Neural cell (in vitro differentiated cells): Measurements from ENCODE around the gene LMO4. TPM values are rescaled to one million over a fixed set of nuclear protein-coding genes. Genes with fewer than 3 reads are reported as not detected.
A peak's percentile ranks its signal among the peaks of the same experiment; 100 is the strongest.

Source experiments
- H2AFZ ChIP-seq: fragments of 200-600, 300-800 bp; sonication (generic), shearing (Covaris generic); 2 replicates; pipeline ENCODE4 v1.6.0; 2014; ENCODE audit warnings: low read depth, mild to moderate bottlenecking, antibody characterized with exemption, low read length, moderate library complexity
- H3F3A ChIP-seq: fragments of 200-600 bp; shearing (Covaris generic); 2 replicates; pipeline ENCODE4 v1.6.1; 2016; ENCODE audit warnings: mild to moderate bottlenecking, moderate library complexity, mixed read lengths, antibody characterized with exemption, low read length; ENCODE audit not compliant: insufficient read depth, poor library complexity, severe bottlenecking
- H3K27ac ChIP-seq: fragments of 200-600, 300-800 bp; sonication (generic), shearing (Covaris generic); 2 replicates; pipeline ENCODE4 v1.5.1; 2014; ENCODE audit warnings: mild to moderate bottlenecking, low read length, moderate library complexity
- H3K27me3 ChIP-seq: fragments of 300-800, 200-600 bp; sonication (generic), shearing (Covaris generic); 2 replicates; pipeline ENCODE4 v1.6.0; 2014; ENCODE audit warnings: mild to moderate bottlenecking, low read depth, low read length, moderate library complexity; ENCODE audit not compliant: insufficient read depth
- H3K36me3 ChIP-seq: fragments of 300-800, 200-600 bp; sonication (generic), shearing (Covaris generic); 2 replicates; pipeline ENCODE4 v1.5.1; 2014; ENCODE audit warnings: mild to moderate bottlenecking, antibody characterized with exemption, low read length, moderate library complexity; ENCODE audit not compliant: insufficient read depth
- H3K4me2 ChIP-seq: fragments of 300-800, 200-600 bp; sonication (generic), shearing (Covaris generic); 2 replicates; pipeline ENCODE4 v1.6.0; 2014; ENCODE audit warnings: mild to moderate bottlenecking, low read length
- H3K4me3 ChIP-seq: fragments of 300-800, 200-600 bp; sonication (generic), shearing (Covaris generic); 2 replicates; pipeline ENCODE4 v1.5.1; 2014; ENCODE audit warnings: mild to moderate bottlenecking, low read length, moderate library complexity
- H3K79me2 ChIP-seq: fragments of 200-600 bp; shearing (Covaris generic); replicated peaks from 2 replicates; pipeline ENCODE4 v1.6.0; 2014; ENCODE audit warnings: mild to moderate bottlenecking, low read length, moderate library complexity; ENCODE audit not compliant: insufficient read depth
- H3K9ac ChIP-seq: fragments of 300-800, 200-600 bp; sonication (generic), shearing (Covaris generic); 2 replicates; pipeline ENCODE4 v1.6.1; 2016; ENCODE audit warnings: mild to moderate bottlenecking, low read length, mixed read lengths
- H3K9me2 ChIP-seq: fragments of 200-600 bp; shearing (Covaris generic); 2 replicates; pipeline ENCODE4 v1.6.1; 2016; ENCODE audit warnings: mild to moderate bottlenecking, low read length, mixed read lengths; ENCODE audit not compliant: insufficient read depth
- H3K9me3 ChIP-seq: fragments of 200-600, 300-800 bp; sonication (generic), shearing (Covaris generic); 2 replicates; pipeline ENCODE4 v1.6.1; 2016; ENCODE audit warnings: mild to moderate bottlenecking, mixed run types, low read length, moderate library complexity, mixed read lengths
- H4K20me1 ChIP-seq: fragments of 200-600 bp; shearing (Covaris generic); 2 replicates; pipeline ENCODE4 v1.6.1; 2016; ENCODE audit warnings: mild to moderate bottlenecking, mixed run types; ENCODE audit not compliant: insufficient read depth
- EP300 ChIP-seq: fragments of 450-650 bp; conservative IDR thresholded peaks from 2 replicates; pipeline ENCODE4 v1.6.1; 2014; ENCODE audit warnings: antibody characterized with exemption, mild to moderate bottlenecking, moderate library complexity; ENCODE audit not compliant: poor library complexity, severe bottlenecking
- EZH2 ChIP-seq: fragments of 200-600, 300-800 bp; shearing (Covaris generic), sonication (generic); IDR thresholded peaks from 2 replicates; pipeline ENCODE4 v1.6.1; 2014; ENCODE audit warnings: antibody characterized with exemption, low read length, borderline replicate concordance, mild to moderate bottlenecking; ENCODE audit not compliant: insufficient read depth, poor library complexity, severe bottlenecking
- MXI1 ChIP-seq: fragments of 450-650 bp; conservative IDR thresholded peaks from 2 replicates; pipeline ENCODE4 v1.6.1; 2014; ENCODE audit warnings: antibody characterized with exemption, mild to moderate bottlenecking; ENCODE audit not compliant: poor library complexity, severe bottlenecking
- POLR2AphosphoS5 ChIP-seq: IDR thresholded peaks from 2 replicates; pipeline ENCODE4 v1.6.1; 2012
- RAD21 ChIP-seq: fragments of 450-650 bp; conservative IDR thresholded peaks from 2 replicates; pipeline ENCODE4 v1.6.1; 2014; ENCODE audit warnings: antibody characterized with exemption, mild to moderate bottlenecking, moderate library complexity
- SMC3 ChIP-seq: fragments of 450-650 bp; conservative IDR thresholded peaks from 2 replicates; pipeline ENCODE4 v1.6.1; 2014; ENCODE audit warnings: antibody characterized with exemption, mild to moderate bottlenecking, moderate library complexity; ENCODE audit not compliant: poor library complexity
- TAF1 ChIP-seq: IDR thresholded peaks from 2 replicates; pipeline ENCODE4 v1.6.1; 2012; ENCODE audit warnings: low read depth
- polyA plus RNA-seq: library from polyadenylated mRNA; depleted of rRNA; stranded (reverse); fragments of >200 nt; gene quantifications from 2 replicates; pipeline ENCODE4 v1.2.3, GENCODE V29; 2014
- TF ChIP-seq, protein P1 (sequence below): fragments of 450-650 bp; IDR thresholded peaks from 2 replicates; pipeline ENCODE4 v1.5.1; 2014; ENCODE audit warnings: antibody characterized with exemption, mild to moderate bottlenecking, moderate library complexity; ENCODE audit not compliant: poor library complexity, severe bottlenecking
- TF ChIP-seq, protein P2 (sequence below): IDR thresholded peaks from 2 replicates; pipeline ENCODE4 v1.6.1; 2012; ENCODE audit warnings: borderline replicate concordance

Gene LMO4
- polyA plus RNA-seq, 1 donor from 2014 or later = 147 TPM

DNA sequence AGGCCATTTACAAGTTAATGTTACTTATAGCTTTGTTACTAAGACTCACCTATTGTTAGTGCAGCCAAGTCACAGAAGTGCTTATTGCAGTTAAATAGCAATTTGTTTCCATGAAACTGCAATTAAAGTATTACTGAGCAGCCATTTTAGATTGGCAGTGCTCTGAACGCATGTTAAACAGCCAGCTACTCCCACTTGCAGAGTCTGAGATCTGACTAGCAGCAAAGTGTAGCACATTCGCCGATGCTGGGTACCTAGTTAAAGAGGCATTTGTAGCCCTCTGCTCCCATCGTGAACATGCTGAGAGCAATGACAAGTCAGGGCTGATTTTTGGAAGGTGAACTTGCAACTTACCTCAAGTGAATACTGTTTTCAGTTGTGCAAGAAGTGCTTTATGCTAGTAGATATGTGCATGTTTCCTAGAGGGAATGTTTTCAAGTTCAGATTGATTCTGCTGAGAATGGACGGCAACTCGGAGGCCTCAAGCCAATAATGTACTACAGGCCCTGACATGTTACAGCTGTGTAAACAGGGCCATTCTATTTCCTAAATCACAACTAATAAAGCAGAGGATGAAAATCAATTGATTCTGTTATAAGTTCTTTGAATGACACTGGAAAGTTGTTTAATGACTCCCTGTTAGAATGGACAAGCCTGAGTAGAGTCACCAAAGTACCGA is 19.8 kb downstream of the LMO4 start:
- Histone ChIP-seq H2AFZ (no peak overlapping the region), H3K27me3 (no peaks in the 10 kb centered on the region), H3K4me3 (no peak overlapping the region), H3K9me3 (no peaks in the 10 kb centered on the region), H3F3A (peaks cover 9% of the 10 kb centered on the region), H3K79me2 (no peaks in the 10 kb centered on the region), H3K27ac (peak overlapping the region; percentile 64), H4K20me1 (no peaks in the 10 kb centered on the region), H3K4me2 (no peak overlapping the region), H3K9ac (no peak overlapping the region), H3K9me2 (no peaks in the 10 kb centered on the region), H3K36me3 (no peaks in the 10 kb centered on the region)
- TF ChIP-seq POLR2AphosphoS5 = no peak
- TF ChIP-seq SMC3 = no peak
- TF ChIP-seq MXI1 = no peak
- TF ChIP-seq, protein P1, sequence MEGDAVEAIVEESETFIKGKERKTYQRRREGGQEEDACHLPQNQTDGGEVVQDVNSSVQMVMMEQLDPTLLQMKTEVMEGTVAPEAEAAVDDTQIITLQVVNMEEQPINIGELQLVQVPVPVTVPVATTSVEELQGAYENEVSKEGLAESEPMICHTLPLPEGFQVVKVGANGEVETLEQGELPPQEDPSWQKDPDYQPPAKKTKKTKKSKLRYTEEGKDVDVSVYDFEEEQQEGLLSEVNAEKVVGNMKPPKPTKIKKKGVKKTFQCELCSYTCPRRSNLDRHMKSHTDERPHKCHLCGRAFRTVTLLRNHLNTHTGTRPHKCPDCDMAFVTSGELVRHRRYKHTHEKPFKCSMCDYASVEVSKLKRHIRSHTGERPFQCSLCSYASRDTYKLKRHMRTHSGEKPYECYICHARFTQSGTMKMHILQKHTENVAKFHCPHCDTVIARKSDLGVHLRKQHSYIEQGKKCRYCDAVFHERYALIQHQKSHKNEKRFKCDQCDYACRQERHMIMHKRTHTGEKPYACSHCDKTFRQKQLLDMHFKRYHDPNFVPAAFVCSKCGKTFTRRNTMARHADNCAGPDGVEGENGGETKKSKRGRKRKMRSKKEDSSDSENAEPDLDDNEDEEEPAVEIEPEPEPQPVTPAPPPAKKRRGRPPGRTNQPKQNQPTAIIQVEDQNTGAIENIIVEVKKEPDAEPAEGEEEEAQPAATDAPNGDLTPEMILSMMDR = no peak
- no peak for TF ChIP-seq RAD21

DNA sequence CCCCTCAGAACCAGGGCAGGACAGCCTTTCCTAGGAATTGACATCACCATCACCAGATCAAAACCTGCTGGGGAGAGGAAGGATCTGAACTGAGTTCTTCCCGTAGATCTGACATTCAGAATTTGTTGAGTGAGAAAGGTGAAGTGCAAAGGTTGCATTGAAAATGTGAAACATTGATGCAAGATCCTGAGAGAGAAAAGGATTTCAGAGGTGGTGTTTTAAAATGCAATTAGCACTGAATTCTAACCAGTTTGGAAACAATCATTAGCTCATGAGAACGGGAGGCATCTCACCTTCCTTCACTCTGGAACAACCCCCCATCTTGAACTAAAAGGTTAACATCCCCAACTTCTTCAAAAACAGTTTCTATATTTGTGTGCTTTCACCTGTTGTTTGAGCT is 20.4 kb downstream of the LMO4 start:
- TF ChIP-seq MXI1 (no peak), POLR2AphosphoS5 (no peak), SMC3 (no peak), EZH2 (no peak), RAD21 (no peak), EP300 (no peak), TAF1 (no peak)
- TF ChIP-seq, protein P1 = no peak
- TF ChIP-seq, protein P2, sequence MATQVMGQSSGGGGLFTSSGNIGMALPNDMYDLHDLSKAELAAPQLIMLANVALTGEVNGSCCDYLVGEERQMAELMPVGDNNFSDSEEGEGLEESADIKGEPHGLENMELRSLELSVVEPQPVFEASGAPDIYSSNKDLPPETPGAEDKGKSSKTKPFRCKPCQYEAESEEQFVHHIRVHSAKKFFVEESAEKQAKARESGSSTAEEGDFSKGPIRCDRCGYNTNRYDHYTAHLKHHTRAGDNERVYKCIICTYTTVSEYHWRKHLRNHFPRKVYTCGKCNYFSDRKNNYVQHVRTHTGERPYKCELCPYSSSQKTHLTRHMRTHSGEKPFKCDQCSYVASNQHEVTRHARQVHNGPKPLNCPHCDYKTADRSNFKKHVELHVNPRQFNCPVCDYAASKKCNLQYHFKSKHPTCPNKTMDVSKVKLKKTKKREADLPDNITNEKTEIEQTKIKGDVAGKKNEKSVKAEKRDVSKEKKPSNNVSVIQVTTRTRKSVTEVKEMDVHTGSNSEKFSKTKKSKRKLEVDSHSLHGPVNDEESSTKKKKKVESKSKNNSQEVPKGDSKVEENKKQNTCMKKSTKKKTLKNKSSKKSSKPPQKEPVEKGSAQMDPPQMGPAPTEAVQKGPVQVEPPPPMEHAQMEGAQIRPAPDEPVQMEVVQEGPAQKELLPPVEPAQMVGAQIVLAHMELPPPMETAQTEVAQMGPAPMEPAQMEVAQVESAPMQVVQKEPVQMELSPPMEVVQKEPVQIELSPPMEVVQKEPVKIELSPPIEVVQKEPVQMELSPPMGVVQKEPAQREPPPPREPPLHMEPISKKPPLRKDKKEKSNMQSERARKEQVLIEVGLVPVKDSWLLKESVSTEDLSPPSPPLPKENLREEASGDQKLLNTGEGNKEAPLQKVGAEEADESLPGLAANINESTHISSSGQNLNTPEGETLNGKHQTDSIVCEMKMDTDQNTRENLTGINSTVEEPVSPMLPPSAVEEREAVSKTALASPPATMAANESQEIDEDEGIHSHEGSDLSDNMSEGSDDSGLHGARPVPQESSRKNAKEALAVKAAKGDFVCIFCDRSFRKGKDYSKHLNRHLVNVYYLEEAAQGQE = no peak
- Histone ChIP-seq H3K4me2 (no peak overlapping the region), H3K9me3 (no peaks in the 10 kb centered on the region), H3K9ac (no peak overlapping the region), H3K9me2 (no peaks in the 10 kb centered on the region), H3K4me3 (no peak overlapping the region), H3K27ac (no peak overlapping the region), H3K79me2 (no peaks in the 10 kb centered on the region), H2AFZ (no peak overlapping the region), H3K36me3 (no peaks in the 10 kb centered on the region), H4K20me1 (no peaks in the 10 kb centered on the region), H3K27me3 (no peaks in the 10 kb centered on the region), H3F3A (peaks cover 9% of the 10 kb centered on the region)
